Spleen (tissue), 11 donors: ENCODE data around the gene RHBDD3. TPM values are rescaled to one million over a fixed set of nuclear protein-coding genes. Genes with fewer than 3 reads are reported as not detected.
A peak's percentile ranks its signal among the peaks of the same experiment; 100 is the strongest.
"Not testable (repeated sequence)": the region's sequence is repeated elsewhere in the genome, so short reads cannot be mapped to it uniquely, and the experiment has no call there.

ENCODE experiments used
- DNase-seq: peaks from one replicate; pipeline ENCODE4 v3.0.0-alpha.2; 2020
- H3K27ac ChIP-seq, 8 donors: fragments of 200-600 bp; sonication (generic) in 7 of 8; 1 replicate in 4 of 8; 2 replicates in 4 of 8; pipeline versions ENCODE4 v1.5.0 to v1.8.0; 2016 to 2021; ENCODE audit warnings: inconsistent platforms in 4 of 8, mild to moderate bottlenecking in 4 of 8, moderate library complexity in 1 of 8
- H3K27me3 ChIP-seq, 7 donors: fragments of 200-600 bp; sonication (generic) in 6 of 7; replicated peaks in 1 of 7; 1 replicate in 4 of 7; 2 replicates in 3 of 7; pipeline versions ENCODE4 v1.5.0 to v1.8.0; 2016 to 2021; ENCODE audit warnings: inconsistent platforms in 3 of 7, mild to moderate bottlenecking in 1 of 7
- H3K36me3 ChIP-seq, 6 donors: fragments of 200-600 bp; sonication (generic) in 5 of 6; 1 replicate in 4 of 6; 2 replicates in 2 of 6; pipeline versions ENCODE4 v1.5.0 to v1.8.0; 2016 to 2021; ENCODE audit warnings: inconsistent platforms in 2 of 6
- H3K4me1 ChIP-seq, 6 donors: fragments of 200-600 bp; sonication (generic) in 5 of 6; 1 replicate in 3 of 6; 2 replicates in 3 of 6; pipeline versions ENCODE4 v1.5.0 to v1.8.0; 2016 to 2021; ENCODE audit warnings: inconsistent platforms in 3 of 6
- H3K4me3 ChIP-seq, 8 donors: fragments of 200-600 bp; sonication (generic) in 7 of 8; 1 replicate in 4 of 8; 2 replicates in 4 of 8; pipeline versions ENCODE4 v1.5.0 to v1.8.0; 2016 to 2021; ENCODE audit warnings: inconsistent platforms in 4 of 8, mild to moderate bottlenecking in 4 of 8, moderate library complexity in 2 of 8
- H3K9me3 ChIP-seq, 8 donors: fragments of 200-600 bp; sonication (generic) in 7 of 8; 1 replicate in 4 of 8; 2 replicates in 4 of 8; pipeline versions ENCODE4 v1.5.0 to v1.8.0; 2016 to 2021; ENCODE audit warnings: inconsistent platforms in 4 of 8
- POLR2A ChIP-seq, 3 donors: fragments of 450-650 bp; IDR thresholded peaks; one replicate each; pipeline ENCODE4 v1.5.1; 2017; ENCODE audit warnings: antibody characterized with exemption in 3 of 3, mild to moderate bottlenecking in 1 of 3
- POLR2AphosphoS5 ChIP-seq, 3 donors: sonication (generic); formaldehyde crosslinking; IDR thresholded peaks; one replicate each; pipeline ENCODE4 v1.5.1; 2017; ENCODE audit warnings: antibody characterized with exemption in 3 of 3
- WGBS, 5 donors: extraction: QIAGEN DNeasy Blood & Tissue Kit in 3 of 5; methylation state at CpG; one replicate each; pipeline versions ENCODE4 v1.1.5 to v1.1.7; 2013 to 2018; 5-methylcytosine and 5-hydroxymethylcytosine counted together
- intact Hi-C: fragments of 100-400 bp; cut with DNase I; formaldehyde crosslinking; loops from one replicate; pipeline ENCODE4 v1.15.0; 2023; ENCODE audit warnings: low total_unique reads
- polyA plus RNA-seq, 3 donors: library from polyadenylated mRNA; stranded (reverse); fragments of 200-250 nt; gene quantifications; one replicate each; pipeline ENCODE4 v1.2.1, GENCODE V29; 2013
- total RNA-seq, 7 donors: library from RNA; depleted of rRNA in 3 of 7; stranded (reverse); fragments of >200 nt in 3 of 7; fragmentation: NEBNext Ultra II Directional in 4 of 7; extraction: Animal tissue kit (Norgen Biotek cat#: 25700) in 4 of 7; gene quantifications; one replicate each; pipeline versions ENCODE4 v1.1.0 to v1.2.1, GENCODE V29; 2016 to 2021
- TF ChIP-seq, protein P1 (sequence below), 11 experiments: fragments of 200-600 bp in 7 of 11; fragments of 450-650 bp in 4 of 11; sonication (generic) in 4 of 11; IDR thresholded peaks in 8 of 11; conservative IDR thresholded peaks in 3 of 11; 1 replicate in 7 of 11; 2 replicates in 4 of 11; pipeline versions ENCODE4 v1.4.0 to v1.8.0; 2016 to 2021; ENCODE audit warnings: antibody characterized with exemption in 11 of 11, inconsistent platforms in 4 of 11, mild to moderate bottlenecking in 1 of 11
- donor health status: healthy with polysubstance abuse.
- donor health status: DM: no; HTN: no; CAD: no; lungs with moderate emphysema.
- donor health status: DM: no; HTN: no; CAD: no.
- donor health status: Bipolar disorder and iron deficiency.
- donor health status: healthy.
- donor health status: DM: no; HTN: no; CAD: no.
- donor health status: DM: yes; HTN: yes; CAD: no.

Gene RHBDD3
- total and polyA plus RNA-seq, 10 donors, result 16.3 to 45.8 (median 24.7) TPM

DNA sequence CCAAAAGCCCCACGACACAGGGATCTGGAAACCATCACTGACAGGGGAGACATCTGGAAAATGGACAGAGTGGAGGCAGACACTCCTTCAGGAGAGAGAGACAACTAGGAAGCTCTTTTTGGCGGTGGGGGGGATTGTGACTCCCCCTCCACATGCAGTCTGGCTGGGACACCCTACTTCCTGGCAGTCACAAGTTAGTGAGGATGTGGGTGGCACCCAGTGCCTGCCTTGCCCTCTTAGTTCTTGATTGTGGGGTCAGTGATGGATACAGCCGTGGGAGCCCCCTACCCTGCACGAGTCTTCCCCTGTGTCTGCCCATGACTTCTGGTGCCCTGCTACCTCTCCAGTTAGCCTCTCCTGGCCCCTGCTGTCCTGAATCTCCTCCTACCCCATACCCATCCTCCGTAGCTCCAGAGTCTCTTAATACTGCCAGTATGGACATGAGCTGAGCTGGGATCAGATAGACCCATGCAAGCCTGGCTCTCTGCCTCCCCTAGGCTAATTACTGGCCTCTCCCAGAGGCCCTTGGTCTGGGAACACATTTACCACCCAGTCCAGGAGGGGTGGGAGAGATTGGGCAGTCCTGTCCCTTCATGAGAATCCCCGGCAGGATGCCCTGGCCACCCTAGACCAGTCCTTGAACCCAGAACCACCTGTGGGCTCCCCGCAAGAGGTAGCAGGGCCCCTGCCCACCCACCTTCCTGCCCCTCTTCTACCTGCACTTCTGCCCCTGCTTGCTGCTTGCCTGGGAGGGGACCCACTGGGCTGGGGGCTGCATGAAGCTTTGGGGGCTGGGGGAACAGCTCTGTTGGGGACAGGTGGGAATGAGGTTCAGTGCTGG is 22.8 kb downstream of the RHBDD3 start:
- intact Hi-C loops, result no loop called here
- H3K27ac ChIP-seq, result peak overlapping the region in 5 of 8 donors; percentile 7 to 58 (median 44)
- H3K36me3 ChIP-seq, result peaks cover 0 to 42% (median 3%) of the 10 kb centered on the region in 6 donors
- DNase-seq, result peak; percentile 47
- H3K9me3 ChIP-seq, result peaks cover 0 to 28% (median 14%) of the 10 kb centered on the region in 8 donors
- peaks cover 0 to 13% (median 9%) of the 10 kb centered on the region in 6 donors for H3K4me1 ChIP-seq
- whole genome bisulfite sequencing, 5 donors, result 64 to 81% (median 70%) methylated on average over 7 of the region's 7 CpGs
- peaks cover 0 to 6% (median 0%) of the 10 kb centered on the region in 7 donors for H3K27me3 ChIP-seq
- TF ChIP-seq, protein P1, sequence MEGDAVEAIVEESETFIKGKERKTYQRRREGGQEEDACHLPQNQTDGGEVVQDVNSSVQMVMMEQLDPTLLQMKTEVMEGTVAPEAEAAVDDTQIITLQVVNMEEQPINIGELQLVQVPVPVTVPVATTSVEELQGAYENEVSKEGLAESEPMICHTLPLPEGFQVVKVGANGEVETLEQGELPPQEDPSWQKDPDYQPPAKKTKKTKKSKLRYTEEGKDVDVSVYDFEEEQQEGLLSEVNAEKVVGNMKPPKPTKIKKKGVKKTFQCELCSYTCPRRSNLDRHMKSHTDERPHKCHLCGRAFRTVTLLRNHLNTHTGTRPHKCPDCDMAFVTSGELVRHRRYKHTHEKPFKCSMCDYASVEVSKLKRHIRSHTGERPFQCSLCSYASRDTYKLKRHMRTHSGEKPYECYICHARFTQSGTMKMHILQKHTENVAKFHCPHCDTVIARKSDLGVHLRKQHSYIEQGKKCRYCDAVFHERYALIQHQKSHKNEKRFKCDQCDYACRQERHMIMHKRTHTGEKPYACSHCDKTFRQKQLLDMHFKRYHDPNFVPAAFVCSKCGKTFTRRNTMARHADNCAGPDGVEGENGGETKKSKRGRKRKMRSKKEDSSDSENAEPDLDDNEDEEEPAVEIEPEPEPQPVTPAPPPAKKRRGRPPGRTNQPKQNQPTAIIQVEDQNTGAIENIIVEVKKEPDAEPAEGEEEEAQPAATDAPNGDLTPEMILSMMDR (IDR thresholded peaks at IDR 0.05 in 8 of 11, conservative IDR thresholded peaks at IDR 0.05 in 3 of 11), result no peak
- TF ChIP-seq POLR2A (IDR thresholded peaks at IDR 0.05) (no peak), POLR2AphosphoS5 (IDR thresholded peaks at IDR 0.05) (peak in 1 of 3 donors; percentile 14)
- no peak overlapping the region for H3K4me3 ChIP-seq

DNA sequence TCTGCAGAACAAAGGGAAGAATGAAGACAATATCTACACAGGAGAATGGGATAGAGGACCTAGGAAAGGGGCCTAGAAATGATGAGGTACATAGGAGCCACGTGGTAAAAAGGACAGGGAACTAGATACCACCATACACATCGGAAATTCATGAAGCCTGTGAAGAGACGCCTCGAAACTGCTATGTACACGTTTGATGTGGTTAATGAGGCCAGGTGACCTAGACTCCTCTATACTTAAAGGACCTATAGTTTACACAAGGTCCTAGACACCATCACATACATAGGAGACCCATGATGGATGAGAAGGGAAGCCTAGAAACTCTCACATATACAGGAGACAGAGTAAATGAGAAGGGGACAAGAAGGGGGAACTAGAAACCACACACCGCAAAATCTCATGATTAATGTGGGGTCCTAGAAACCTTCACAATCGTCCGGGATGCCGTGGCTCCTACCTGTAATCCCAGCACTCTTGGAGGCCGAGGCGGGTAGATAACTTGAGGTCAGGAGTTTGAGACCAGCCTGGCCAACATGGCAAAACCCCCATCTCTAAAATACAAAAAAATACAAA is 23.8 kb downstream of the RHBDD3 start:
- peak; percentile 1 for DNase-seq
- no peak overlapping the region for H3K27ac ChIP-seq
- TF ChIP-seq, protein P1 (IDR thresholded peaks at IDR 0.05 in 8 of 11, conservative IDR thresholded peaks at IDR 0.05 in 3 of 11), result no peak
- TF ChIP-seq POLR2AphosphoS5 (IDR thresholded peaks at IDR 0.05), result no peak
- TF ChIP-seq POLR2A (IDR thresholded peaks at IDR 0.05), result no peak
- 69 to 85% (median 84%) methylated on average over 11 of the region's 11 CpGs for WGBS, 5 donors
- peaks cover 0 to 6% (median 0%) of the 10 kb centered on the region in 7 donors for H3K27me3 ChIP-seq
- peaks cover 0 to 45% (median 3%) of the 10 kb centered on the region in 6 donors for H3K36me3 ChIP-seq
- H3K4me3 ChIP-seq, result no peak overlapping the region
- peaks cover 0 to 13% (median 9%) of the 10 kb centered on the region in 6 donors for H3K4me1 ChIP-seq
- intact Hi-C loops, result no loop called here
- H3K9me3 ChIP-seq, result peaks cover 0 to 35% (median 20%) of the 10 kb centered on the region in 8 donors

DNA sequence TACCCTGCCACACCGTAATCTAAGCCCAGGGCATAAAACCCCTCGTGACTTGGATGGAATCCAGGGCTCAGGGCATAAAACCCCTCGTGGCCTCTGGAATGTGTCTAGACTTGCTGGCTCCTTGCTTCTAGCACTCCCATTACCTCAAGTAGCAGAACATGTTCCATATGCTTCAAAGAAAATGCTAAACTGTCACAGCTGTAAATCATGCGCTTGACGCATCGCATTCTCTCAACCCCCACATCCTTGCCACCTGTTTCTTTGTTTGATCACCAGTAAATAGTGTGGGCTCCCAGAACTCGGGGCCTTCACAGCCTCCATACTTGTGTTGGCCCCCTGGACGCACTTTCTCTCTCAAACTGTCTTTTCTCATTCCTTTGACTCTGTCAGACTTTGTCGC is 27.3 kb downstream of the RHBDD3 start:
- intact Hi-C loops, H3K4me3 ChIP-seq, H3K27ac ChIP-seq, H3K27me3 ChIP-seq: not testable (repeated sequence)
- DNase-seq, result peak; percentile 18
- 73 to 83% (median 79%) methylated on average over 9 of the region's 9 CpGs for WGBS, 5 donors
- Histone ChIP-seq H3K4me1 (peaks cover 0 to 10% (median 8%) of the 10 kb centered on the region in 6 donors), H3K36me3 (peaks cover 0 to 38% (median 3%) of the 10 kb centered on the region in 6 donors), H3K9me3 (peaks cover 0 to 39% (median 20%) of the 10 kb centered on the region in 8 donors)

DNA sequence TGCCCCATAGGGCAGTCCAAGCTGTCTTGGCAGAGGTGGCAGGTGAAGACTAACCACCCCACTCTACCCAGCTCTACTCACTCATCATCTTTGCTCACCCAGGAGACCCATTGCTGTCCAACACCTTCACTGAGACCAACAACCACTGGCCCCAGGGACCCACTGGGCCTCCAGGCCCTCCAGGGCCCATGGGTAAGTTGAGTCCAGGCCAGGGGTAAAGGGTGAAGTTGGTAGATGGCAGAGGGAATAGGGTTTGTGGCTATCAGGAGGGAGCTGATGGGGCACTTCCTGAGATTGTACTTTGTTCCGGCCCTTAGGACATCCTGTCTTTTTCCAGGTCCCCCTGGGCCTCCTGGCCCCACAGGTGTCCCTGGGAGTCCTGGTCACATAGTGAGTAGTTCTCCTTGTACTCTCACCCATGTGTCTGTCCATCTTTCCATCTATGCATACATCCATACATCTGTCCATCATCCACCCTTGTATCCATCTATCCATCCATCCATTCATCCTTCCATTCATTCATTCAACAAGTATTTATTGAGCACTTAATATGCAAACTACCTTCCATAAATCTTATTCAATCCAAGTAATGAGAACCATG is 34.4 kb downstream of the RHBDD3 start:
- H3K27me3 ChIP-seq, result no peaks in the 10 kb centered on the region
- H3K4me3 ChIP-seq, result no peak overlapping the region
- WGBS, 5 donors, result 52 to 88% (median 67%) methylated on average over 1 of the region's 1 CpG
- TF ChIP-seq POLR2A (IDR thresholded peaks at IDR 0.05) (no peak), POLR2AphosphoS5 (IDR thresholded peaks at IDR 0.05) (peak in 1 of 3 donors; percentile 26)
- TF ChIP-seq, protein P1 (IDR thresholded peaks at IDR 0.05 in 8 of 11, conservative IDR thresholded peaks at IDR 0.05 in 3 of 11), result no peak
- H3K9me3 ChIP-seq, result peaks cover 0 to 10% (median 8%) of the 10 kb centered on the region in 8 donors
- H3K36me3 ChIP-seq, result no peaks in the 10 kb centered on the region
- peak overlapping the region in 7 of 8 donors; percentile 27 to 92 (median 78) for H3K27ac ChIP-seq
- peak; percentile 58 for DNase-seq
- peaks cover 12 to 33% (median 25%) of the 10 kb centered on the region in 6 donors for H3K4me1 ChIP-seq
- intact Hi-C loops, result no loop called here
